ENCODE results near the gene KCTD7. TPM values are rescaled to one million over a fixed set of nuclear protein-coding genes. Genes with fewer than 3 reads are reported as not detected.
"Not testable (repeated sequence)": the region's sequence is repeated elsewhere in the genome, so short reads cannot be mapped to it uniquely, and the experiment has no call there.

The KCTD7 gene
- total RNA-seq, 2 donors from 2014 or later, result 4.1 to 6.1 TPM

GRCh38 chr7:66591058-66591798, 37.5 kb upstream of the KCTD7 start:
- H3K4me1 ChIP-seq, H3K27me3 ChIP-seq, H3K36me3 ChIP-seq, DNase-seq, H3K9me3 ChIP-seq: not testable (repeated sequence)
- peak overlapping the region; percentile 93 for H3K4me3 ChIP-seq
- peak overlapping the region; percentile 82 to 87 for H3K9ac ChIP-seq (ENCODE audit: low read depth in 2 of 2, low read length in 2 of 2)
- H3K27ac ChIP-seq, result peak overlapping the region; percentile 98
- intact Hi-C loops (cut with DNase I), result loop anchor here (10.0 kb wide), 1 partner anchor 64 kb away; no protein-coding TSS in a partner anchor

GRCh38 chr7:66591799-66592596, 36.7 kb upstream of the KCTD7 start:
- H3K4me1 ChIP-seq, result no peaks in the 10 kb centered on the region
- peak; percentile 96 for DNase-seq
- H3K27me3 ChIP-seq, result no peaks in the 10 kb centered on the region
- peak overlapping the region; percentile 82 to 87 for H3K9ac ChIP-seq (ENCODE audit: low read depth in 2 of 2, low read length in 2 of 2)
- H3K4me3 ChIP-seq, result peak overlapping the region; percentile 93
- peak overlapping the region; percentile 98 for H3K27ac ChIP-seq
- intact Hi-C loops (cut with DNase I), result loop anchor here (10.0 kb wide), 1 partner anchor 63 kb away; no protein-coding TSS in a partner anchor
- H3K36me3 ChIP-seq, result no peaks in the 10 kb centered on the region
- no peaks in the 10 kb centered on the region for H3K9me3 ChIP-seq
- TF ChIP-seq CTCF (IDR thresholded peaks at IDR 0.05), result no peak

- Histone ChIP-seq H3K9ac (ENCODE audit: low read depth in 2 of 2, low read length in 2 of 2) (peak overlapping the region; percentile 82 to 87), H3K27ac (peak overlapping the region; percentile 98), H3K4me3 (peak overlapping the region; percentile 93)
- intact Hi-C loops (cut with DNase I), result loop anchor here (10.0 kb wide), 1 partner anchor 62 kb away; no protein-coding TSS in a partner anchor
- H3K36me3 ChIP-seq, H3K9me3 ChIP-seq, H3K4me1 ChIP-seq, H3K27me3 ChIP-seq, DNase-seq: not testable (repeated sequence)
Measured at GRCh38 chr7:66592597-66593146, 36.0 kb upstream of the KCTD7 start.

- not testable (repeated sequence) for H3K27ac ChIP-seq, H3K36me3 ChIP-seq
- intact Hi-C loops (cut with DNase I), result loop anchor here (10.0 kb wide), 1 partner anchor 61 kb away; no protein-coding TSS in a partner anchor
Measured at GRCh38 chr7:66594082-66594481, 34.6 kb upstream of the KCTD7 start.

GRCh38 chr7:66597461-66597860, 31.2 kb upstream of the KCTD7 start:
- DNase-seq, result no peak
- Histone ChIP-seq H3K27ac (no peak overlapping the region), H3K27me3 (no peaks in the 10 kb centered on the region), H3K4me1 (no peaks in the 10 kb centered on the region), H3K9ac (ENCODE audit: low read depth in 2 of 2, low read length in 2 of 2) (no peak overlapping the region), H3K9me3 (no peaks in the 10 kb centered on the region), H3K36me3 (no peaks in the 10 kb centered on the region), H3K4me3 (no peak overlapping the region)
- no peak for TF ChIP-seq CTCF (IDR thresholded peaks at IDR 0.05)
- intact Hi-C loops (cut with DNase I), result loop anchor here (10.0 kb wide), 1 partner anchor 57 kb away; no protein-coding TSS in a partner anchor

More at GRCh38 chr7:66594082-66594481, 34.6 kb upstream of the KCTD7 start:
- not testable (repeated sequence) for H3K9me3 ChIP-seq; H3K4me3 ChIP-seq; H3K4me1 ChIP-seq; H3K9ac ChIP-seq (ENCODE audit: low read depth in 2 of 2, low read length in 2 of 2); DNase-seq; H3K27me3 ChIP-seq

GRCh38 chr7:66602159-66602558, 26.5 kb upstream of the KCTD7 start:
- Histone ChIP-seq H3K27me3 (no peaks in the 10 kb centered on the region), H3K4me3 (no peak overlapping the region), H3K36me3 (no peaks in the 10 kb centered on the region), H3K9ac (ENCODE audit: low read depth in 2 of 2, low read length in 2 of 2) (no peak overlapping the region), H3K4me1 (no peaks in the 10 kb centered on the region), H3K27ac (no peak overlapping the region), H3K9me3 (no peaks in the 10 kb centered on the region)
- intact Hi-C loops (cut with DNase I), result no loop called here
- DNase-seq, result no peak
- no peak for TF ChIP-seq CTCF (IDR thresholded peaks at IDR 0.05)

Data from colonic mucosa (tissue), 4 donors.